Panc1 (cell line): ENCODE measurements around the gene ZZZ3. TPM values are rescaled to one million over a fixed set of nuclear protein-coding genes. Genes with fewer than 3 reads are reported as not detected.
"Not testable (repeated sequence)": the region's sequence is repeated elsewhere in the genome, so short reads cannot be mapped to it uniquely, and the experiment has no call there.

Experiments used
- ATAC-seq: fragments of 200-7000 bp; cut with Tn5 transposase; 2 replicates; pipeline ENCODE4 v1.9.1; 2020; ENCODE audit warnings: mild to moderate bottlenecking, moderate library complexity
- BruUV-seq: library from RNA; stranded (reverse); fragments of 400-500 nt; replicated peaks from 2 replicates; lab custom pipeline; 2021; lab: Mats Ljungman, UMichigan
- CTCF ChIA-PET: fragments of 300-600 bp; sonication (Branson Sonifier 250); formaldehyde crosslinking; loops from one replicate; lab custom pipeline; 2022; ENCODE audit warnings: antibody characterized with exemption; lab: Charles Lee
- POLR2A ChIA-PET: fragments of 300-600 bp; sonication (Branson Sonifier 250); formaldehyde crosslinking; loops from one replicate; lab custom pipeline; 2022; ENCODE audit warnings: antibody characterized with exemption; lab: Charles Lee
- DNase-seq: peaks from one replicate; pipeline ENCODE4 v3.0.0-alpha.2; 2010; ENCODE audit warnings: low read depth, low spot score
- H3K27ac ChIP-seq: 2 replicates; pipeline ENCODE4 v1.5.1; 2011; ENCODE audit warnings: mild to moderate bottlenecking, low read length, inconsistent platforms
- H3K27me3 ChIP-seq: fragments of 200-500 bp; sonication (Bioruptor generic); 2 replicates; pipeline ENCODE4 v1.6.0; 2014; ENCODE audit warnings: low read length, inconsistent platforms; ENCODE audit not compliant: control insufficient read depth, insufficient read depth
- H3K36me3 ChIP-seq: fragments of 200-500 bp; sonication (Bioruptor generic); 2 replicates; pipeline ENCODE4 v1.5.1; 2014; ENCODE audit warnings: inconsistent platforms, mild to moderate bottlenecking, low read length, moderate library complexity; ENCODE audit not compliant: control insufficient read depth, insufficient read depth
- H3K4me1 ChIP-seq: 2 replicates; pipeline ENCODE4 v1.5.1; 2011; ENCODE audit warnings: inconsistent platforms, mild to moderate bottlenecking, low read length, moderate library complexity; ENCODE audit not compliant: control insufficient read depth, insufficient read depth
- H3K4me3 ChIP-seq, 2 experiments: 2 replicates each; pipeline ENCODE4 v1.5.1; 2011 to 2012; ENCODE audit warnings: low read depth in 2 of 2, low read length in 2 of 2, mild to moderate bottlenecking in 2 of 2, inconsistent platforms in 1 of 2, moderate library complexity in 1 of 2
- H3K9me3 ChIP-seq: fragments of 200-500 bp; sonication (Bioruptor generic); 2 replicates; pipeline ENCODE4 v1.5.1; 2014; ENCODE audit warnings: low read depth, mild to moderate bottlenecking, inconsistent platforms, low read length, moderate library complexity; ENCODE audit not compliant: control insufficient read depth, insufficient read depth
- POLR2AphosphoS5 ChIP-seq: IDR thresholded peaks from 2 replicates; pipeline ENCODE4 v1.6.1; 2012; ENCODE audit warnings: mild to moderate bottlenecking, low read depth, low read length, moderate library complexity
- SIN3A ChIP-seq: IDR thresholded peaks from 2 replicates; pipeline ENCODE4 v1.6.1; 2012; ENCODE audit warnings: low read depth, mild to moderate bottlenecking, low read length, moderate library complexity, borderline replicate concordance; ENCODE audit not compliant: insufficient read depth
- TCF7L2 ChIP-seq: IDR thresholded peaks from 2 replicates; pipeline ENCODE4 v1.6.1; 2011; ENCODE audit warnings: mild to moderate bottlenecking, low read depth, low read length, inconsistent platforms
- in situ Hi-C: cut with HindIII; loops from 2 replicates; pipeline ENCODE4 v1.10.0; 2016; ENCODE audit warnings: low sequenced_read_pairs, low pct_unique_long_range_greater_than_20kb
- intact Hi-C: fragments of 100-400 bp; cut with micrococcal nuclease; formaldehyde crosslinking; loops from one replicate; pipeline ENCODE4 v1.10.0; 2022; ENCODE audit not compliant: unreplicated experiment
- total RNA-seq: library from RNA; stranded (reverse); gene quantifications from one replicate; pipeline ENCODE4 v1.2.1, GENCODE V29; 2021; ENCODE audit not compliant: unreplicated experiment
- TF ChIP-seq, protein P1 (sequence below), 2 experiments: IDR thresholded peaks; 2 replicates each; pipeline ENCODE4 v1.6.1; 2011 to 2012; ENCODE audit warnings: low read depth in 2 of 2, control low read depth in 1 of 2, low read length in 1 of 2, mild to moderate bottlenecking in 1 of 2, moderate library complexity in 1 of 2; ENCODE audit not compliant: insufficient read depth in 1 of 2
- TF ChIP-seq, protein P2 (sequence below): fragments of 450-650 bp; IDR thresholded peaks from 2 replicates; pipeline ENCODE4 v1.5.1; 2017; ENCODE audit warnings: mild to moderate bottlenecking

ZZZ3 gene
- total RNA-seq, 1 experiment from 2014 or later: 52.6 TPM

DNA sequence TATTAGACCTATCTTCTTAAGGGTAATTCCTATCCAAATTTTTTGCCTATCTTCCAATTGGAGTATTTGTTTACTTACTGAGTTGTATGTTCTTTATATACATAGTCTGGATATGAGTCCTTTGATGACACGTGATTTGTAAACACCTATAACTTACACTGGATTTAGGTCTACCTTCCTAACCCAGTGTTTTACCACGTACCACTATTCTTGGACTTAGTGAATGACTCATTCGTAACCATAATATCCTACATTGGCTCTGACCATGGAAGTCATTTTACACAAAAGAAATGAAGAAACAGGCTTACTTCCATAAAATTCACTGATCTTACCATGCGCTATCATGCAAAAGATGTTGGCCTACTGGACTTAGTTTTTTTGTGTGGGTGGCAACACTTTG, 23.9 kb upstream of the ZZZ3 start:
- DNase-seq (no peak), ATAC-seq (no peak)
- H3K9me3 ChIP-seq: no peaks in the 10 kb centered on the region
- no TSS peak for BruUV-seq
- POLR2A ChIA-PET: no interaction called here
- intact Hi-C loops: no loop called here
- TF ChIP-seq, protein P1, sequence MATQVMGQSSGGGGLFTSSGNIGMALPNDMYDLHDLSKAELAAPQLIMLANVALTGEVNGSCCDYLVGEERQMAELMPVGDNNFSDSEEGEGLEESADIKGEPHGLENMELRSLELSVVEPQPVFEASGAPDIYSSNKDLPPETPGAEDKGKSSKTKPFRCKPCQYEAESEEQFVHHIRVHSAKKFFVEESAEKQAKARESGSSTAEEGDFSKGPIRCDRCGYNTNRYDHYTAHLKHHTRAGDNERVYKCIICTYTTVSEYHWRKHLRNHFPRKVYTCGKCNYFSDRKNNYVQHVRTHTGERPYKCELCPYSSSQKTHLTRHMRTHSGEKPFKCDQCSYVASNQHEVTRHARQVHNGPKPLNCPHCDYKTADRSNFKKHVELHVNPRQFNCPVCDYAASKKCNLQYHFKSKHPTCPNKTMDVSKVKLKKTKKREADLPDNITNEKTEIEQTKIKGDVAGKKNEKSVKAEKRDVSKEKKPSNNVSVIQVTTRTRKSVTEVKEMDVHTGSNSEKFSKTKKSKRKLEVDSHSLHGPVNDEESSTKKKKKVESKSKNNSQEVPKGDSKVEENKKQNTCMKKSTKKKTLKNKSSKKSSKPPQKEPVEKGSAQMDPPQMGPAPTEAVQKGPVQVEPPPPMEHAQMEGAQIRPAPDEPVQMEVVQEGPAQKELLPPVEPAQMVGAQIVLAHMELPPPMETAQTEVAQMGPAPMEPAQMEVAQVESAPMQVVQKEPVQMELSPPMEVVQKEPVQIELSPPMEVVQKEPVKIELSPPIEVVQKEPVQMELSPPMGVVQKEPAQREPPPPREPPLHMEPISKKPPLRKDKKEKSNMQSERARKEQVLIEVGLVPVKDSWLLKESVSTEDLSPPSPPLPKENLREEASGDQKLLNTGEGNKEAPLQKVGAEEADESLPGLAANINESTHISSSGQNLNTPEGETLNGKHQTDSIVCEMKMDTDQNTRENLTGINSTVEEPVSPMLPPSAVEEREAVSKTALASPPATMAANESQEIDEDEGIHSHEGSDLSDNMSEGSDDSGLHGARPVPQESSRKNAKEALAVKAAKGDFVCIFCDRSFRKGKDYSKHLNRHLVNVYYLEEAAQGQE (IDR thresholded peaks at IDR 0.05; ENCODE audit: insufficient read depth in 1 of 2, low read depth in 2 of 2, low read length in 1 of 2): no peak
- TF ChIP-seq SIN3A: no peak
- TF ChIP-seq TCF7L2: no peak
- no peak for TF ChIP-seq POLR2AphosphoS5
- TF ChIP-seq, protein P2, sequence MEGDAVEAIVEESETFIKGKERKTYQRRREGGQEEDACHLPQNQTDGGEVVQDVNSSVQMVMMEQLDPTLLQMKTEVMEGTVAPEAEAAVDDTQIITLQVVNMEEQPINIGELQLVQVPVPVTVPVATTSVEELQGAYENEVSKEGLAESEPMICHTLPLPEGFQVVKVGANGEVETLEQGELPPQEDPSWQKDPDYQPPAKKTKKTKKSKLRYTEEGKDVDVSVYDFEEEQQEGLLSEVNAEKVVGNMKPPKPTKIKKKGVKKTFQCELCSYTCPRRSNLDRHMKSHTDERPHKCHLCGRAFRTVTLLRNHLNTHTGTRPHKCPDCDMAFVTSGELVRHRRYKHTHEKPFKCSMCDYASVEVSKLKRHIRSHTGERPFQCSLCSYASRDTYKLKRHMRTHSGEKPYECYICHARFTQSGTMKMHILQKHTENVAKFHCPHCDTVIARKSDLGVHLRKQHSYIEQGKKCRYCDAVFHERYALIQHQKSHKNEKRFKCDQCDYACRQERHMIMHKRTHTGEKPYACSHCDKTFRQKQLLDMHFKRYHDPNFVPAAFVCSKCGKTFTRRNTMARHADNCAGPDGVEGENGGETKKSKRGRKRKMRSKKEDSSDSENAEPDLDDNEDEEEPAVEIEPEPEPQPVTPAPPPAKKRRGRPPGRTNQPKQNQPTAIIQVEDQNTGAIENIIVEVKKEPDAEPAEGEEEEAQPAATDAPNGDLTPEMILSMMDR: no peak
- no peak overlapping the region for H3K4me3 ChIP-seq
- H3K36me3 ChIP-seq: 0 out of 2 replicates have a peak, but pooled peaks cover 8% of the 10 kb centered on the region
- in situ Hi-C loops: no loop called here
- no peaks in the 10 kb centered on the region for H3K4me1 ChIP-seq
- no peak overlapping the region for H3K27ac ChIP-seq
- CTCF ChIA-PET: no interaction called here
- no peaks in the 10 kb centered on the region for H3K27me3 ChIP-seq

DNA sequence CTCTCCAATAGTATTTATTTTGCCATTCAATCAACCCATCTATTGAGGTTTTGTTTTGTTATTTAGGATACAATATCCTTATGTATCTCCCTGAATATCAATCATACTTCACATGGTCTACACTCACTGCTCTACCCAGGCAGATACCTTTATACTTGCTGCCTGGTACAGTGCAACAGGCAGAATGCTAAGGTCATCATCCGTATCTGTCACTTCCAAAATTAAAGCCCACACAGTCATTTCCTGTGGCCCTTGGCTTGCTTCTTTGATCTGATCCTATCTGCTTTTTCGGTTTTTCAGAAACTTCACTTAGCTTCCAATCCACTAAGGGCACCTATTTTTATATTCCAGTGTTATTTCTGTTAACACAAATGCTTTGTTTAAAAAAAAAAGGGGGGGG, 22.3 kb upstream of the ZZZ3 start:
- POLR2A ChIA-PET: no interaction called here
- H3K27me3 ChIP-seq: no peaks in the 10 kb centered on the region
- H3K4me3 ChIP-seq: no peak overlapping the region
- DNase-seq (no peak), ATAC-seq (no peak)
- intact Hi-C loops: no loop called here
- 0 out of 2 replicates have a peak, but pooled peaks cover 2% of the 10 kb centered on the region for H3K36me3 ChIP-seq
- no peaks in the 10 kb centered on the region for H3K9me3 ChIP-seq
- H3K4me1 ChIP-seq: no peaks in the 10 kb centered on the region
- TF ChIP-seq, protein P1 (IDR thresholded peaks at IDR 0.05; ENCODE audit: insufficient read depth in 1 of 2, low read depth in 2 of 2, low read length in 1 of 2): no peak
- TF ChIP-seq SIN3A (no peak), TCF7L2 (no peak)
- CTCF ChIA-PET: no interaction called here
- no TSS peak for BruUV-seq
- H3K27ac ChIP-seq: no peak overlapping the region
- in situ Hi-C loops: no loop called here

DNA sequence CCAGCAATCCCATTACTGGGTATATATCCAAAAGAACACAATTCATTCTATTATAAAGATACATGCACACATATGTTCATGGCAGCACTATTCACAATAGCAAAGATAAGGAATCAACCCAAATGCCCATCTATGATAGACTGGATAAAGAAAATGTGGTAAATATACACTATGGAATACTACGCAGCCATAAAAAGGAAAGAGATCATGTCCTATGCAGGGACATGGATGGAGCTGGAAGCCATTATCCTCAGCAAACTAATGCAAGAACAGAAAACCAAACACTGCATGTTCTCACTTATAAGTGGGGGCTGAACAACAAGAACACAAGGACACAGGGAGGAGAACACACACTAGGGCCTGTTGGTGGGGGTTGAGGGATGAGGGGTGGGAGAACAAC, 17.2 kb upstream of the ZZZ3 start:
- in situ Hi-C loops, H3K4me1 ChIP-seq, BruUV-seq, intact Hi-C loops, H3K9me3 ChIP-seq, CTCF ChIA-PET, H3K4me3 ChIP-seq, POLR2A ChIA-PET, DNase-seq, ATAC-seq, H3K27me3 ChIP-seq, H3K27ac ChIP-seq, H3K36me3 ChIP-seq: not testable (repeated sequence)
